HepG2 (cell line): ENCODE results near the gene TIAM2. TPM values are rescaled to one million over a fixed set of nuclear protein-coding genes. Genes with fewer than 3 reads are reported as not detected.
A peak's percentile ranks its signal among the peaks of the same experiment; 100 is the strongest.

ENCODE experiments used
- AGO1 ChIP-seq: fragments of 200-400 bp; formaldehyde crosslinking; IDR thresholded peaks from 2 replicates; pipeline ENCODE4 v1.6.1; 2017; ENCODE audit warnings: mild to moderate bottlenecking, low read depth, low read length, moderate library complexity; ENCODE audit not compliant: poor library complexity, severe bottlenecking
- ATF7-NPFF ChIP-seq: sonication (generic); formaldehyde crosslinking; IDR thresholded peaks from 2 replicates; pipeline ENCODE4 v1.8.1; 2023; ENCODE audit warnings: mild to moderate bottlenecking, low read depth, missing genetic modification reagents, moderate library complexity
- GTF2F1 ChIP-seq: fragments of 150-350 bp; IDR thresholded peaks from 2 replicates; pipeline ENCODE4 v1.6.1; 2014; ENCODE audit warnings: low read length
- GTF3A ChIP-seq: sonication (generic); formaldehyde crosslinking; conservative IDR thresholded peaks from 2 replicates; pipeline ENCODE4 v1.4.0; 2020; ENCODE audit warnings: mild to moderate bottlenecking, missing genetic modification reagents
- HMGXB4 ChIP-seq, 2 experiments: sonication (generic) in 1 of 2; formaldehyde crosslinking in 1 of 2; IDR thresholded peaks; 2 replicates each; pipeline versions ENCODE4 v1.4.0 to v1.6.1; 2018 to 2020; ENCODE audit warnings: missing genetic modification reagents in 2 of 2, borderline replicate concordance in 1 of 2, low read depth in 1 of 2, mild to moderate bottlenecking in 1 of 2, missing biosample characterization in 1 of 2
- HNRNPL ChIP-seq: fragments of 200-400 bp; formaldehyde crosslinking; IDR thresholded peaks from 2 replicates; pipeline ENCODE4 v1.6.1; 2017; ENCODE audit warnings: mild to moderate bottlenecking, low read depth, low read length
- NFE2L1 ChIP-seq: sonication (generic); formaldehyde crosslinking; IDR thresholded peaks from 2 replicates; pipeline ENCODE4 v1.4.0; 2020; ENCODE audit warnings: missing genetic modification reagents, mild to moderate bottlenecking, borderline replicate concordance
- PHF5A ChIP-seq: IDR thresholded peaks from one replicate; pipeline ENCODE4 v1.6.1; 2018; ENCODE audit warnings: low read depth, missing genetic modification reagents; ENCODE audit not compliant: unreplicated experiment
- PHF8 ChIP-seq: sonication (generic); formaldehyde crosslinking; IDR thresholded peaks from 2 replicates; pipeline ENCODE4 v1.5.0; 2020; ENCODE audit warnings: missing genetic modification reagents
- POLR2A ChIP-seq, 2 experiments: IDR thresholded peaks; 2 replicates each; pipeline ENCODE4 v1.6.1; 2011; ENCODE audit warnings: low read depth in 2 of 2, low read length in 2 of 2, mild to moderate bottlenecking in 1 of 2, moderate library complexity in 1 of 2; ENCODE audit not compliant: insufficient read depth in 1 of 2
- RBFOX2 ChIP-seq: fragments of 200-400 bp; formaldehyde crosslinking; IDR thresholded peaks from 2 replicates; pipeline ENCODE4 v1.6.1; 2017; ENCODE audit warnings: low read depth, mild to moderate bottlenecking, low read length
- RBM22 ChIP-seq: fragments of 200-400 bp; formaldehyde crosslinking; optimal IDR thresholded peaks from 2 replicates; pipeline ENCODE3; 2017; ENCODE audit warnings: mild to moderate bottlenecking, low read length, moderate library complexity
- RXRA ChIP-seq: sonication (generic); formaldehyde crosslinking; IDR thresholded peaks from 2 replicates; pipeline ENCODE4 v1.5.1; 2020; ENCODE audit warnings: missing genetic modification reagents
- TBX3 ChIP-seq: fragments of 450-650 bp; IDR thresholded peaks from 2 replicates; pipeline ENCODE4 v1.6.1; 2017; ENCODE audit warnings: antibody characterized with exemption, mild to moderate bottlenecking, inconsistent platforms, borderline replicate concordance
- THAP9 ChIP-seq: sonication (generic); formaldehyde crosslinking; IDR thresholded peaks from 2 replicates; pipeline ENCODE4; 2020; ENCODE audit warnings: missing genetic modification reagents, mild to moderate bottlenecking, borderline replicate concordance
- ZNF431 ChIP-seq: sonication (generic); formaldehyde crosslinking; IDR thresholded peaks from 2 replicates; pipeline ENCODE4 v1.9.0; 2022; ENCODE audit warnings: missing genetic modification reagents, low read depth, mild to moderate bottlenecking, borderline replicate concordance
- ZNF468 ChIP-seq: sonication (generic); formaldehyde crosslinking; IDR thresholded peaks from 2 replicates; pipeline ENCODE4 v1.8.0; 2022; ENCODE audit warnings: mild to moderate bottlenecking, moderate library complexity, missing genetic modification reagents
- ZNF703 ChIP-seq: sonication (generic); formaldehyde crosslinking; IDR thresholded peaks from 2 replicates; pipeline ENCODE4 v1.5.1; 2020; ENCODE audit warnings: missing genetic modification reagents, mild to moderate bottlenecking, moderate library complexity, borderline replicate concordance
- ZNF777 ChIP-seq: sonication (generic); formaldehyde crosslinking; IDR thresholded peaks from 2 replicates; pipeline ENCODE4 v1.4.0; 2020; ENCODE audit warnings: missing genetic modification reagents
- ZSCAN22 ChIP-seq: sonication (generic); formaldehyde crosslinking; IDR thresholded peaks from 2 replicates; pipeline ENCODE4 v1.4.0; 2020; ENCODE audit warnings: mild to moderate bottlenecking, missing genetic modification reagents
- ZSCAN29 ChIP-seq: sonication (generic); formaldehyde crosslinking; conservative IDR thresholded peaks from 2 replicates; pipeline ENCODE4 v1.4.0; 2020; ENCODE audit warnings: mild to moderate bottlenecking, missing genetic modification reagents
- polyA plus RNA-seq, 8 experiments: library from polyadenylated mRNA; depleted of rRNA in 3 of 8; stranded (reverse) in 7 of 8; unstranded in 1 of 8; fragments of >200 nt; fragmentation: Illumina TruSeq in 4 of 8; extraction: Trizol in 4 of 8; gene quantifications; 2 replicates each; pipeline versions ENCODE4 v1.2.1 to v1.2.3, GENCODE V29; 2011 to 2016; ENCODE audit warnings: low read depth in 4 of 8, missing spikeins in 1 of 8, mixed read lengths in 1 of 8; ENCODE audit not compliant: insufficient read depth in 1 of 8
- total RNA-seq, 5 experiments: library from RNA; depleted of rRNA; stranded (reverse); fragments of >200 nt; fragmentation: Illumina TruSeq; extraction: Trizol; gene quantifications; 2 replicates each; pipeline ENCODE4 v1.2.3, GENCODE V29; 2016; ENCODE audit warnings: low read depth in 1 of 5
- TF ChIP-seq, protein P1 (sequence below): sonication (generic); formaldehyde crosslinking; IDR thresholded peaks from 2 replicates; pipeline ENCODE4 v1.9.0; 2021; ENCODE audit warnings: missing genetic modification reagents, mild to moderate bottlenecking, borderline replicate concordance

TIAM2 gene
- total and polyA plus RNA-seq, 2 of the 13 experiments (the other 11 are each of a cell fraction or from before 2014, with no cell fraction given) = 4.1 to 4.5 TPM

- TF ChIP-seq HNRNPL = peak; percentile 94
- no peak for TF ChIP-seq ATF7-NPFF (CRISPR knock-in tag)
- no peak for TF ChIP-seq ZNF431 (CRISPR knock-in tag)
- peak; percentile 81 for TF ChIP-seq ZNF777 (CRISPR knock-in tag)
- TF ChIP-seq AGO1 = peak; percentile 34
- TF ChIP-seq ZSCAN29 (CRISPR knock-in tag) = 0 out of 2 replicates have a peak, but pooled peaks have one; percentile 41
- TF ChIP-seq ZNF468 (CRISPR knock-in tag) = no peak
- no peak for TF ChIP-seq GTF2F1
- TF ChIP-seq THAP9 = peak; percentile 54; the same call in 1 of the 2 replicates
- peak; percentile 55; the same call in 1 of the 2 replicates for TF ChIP-seq RBFOX2
- no peak for TF ChIP-seq GTF3A (CRISPR knock-in tag)
- 0 out of 2 replicates have a peak, but pooled peaks have one; percentile 37 for TF ChIP-seq RXRA (CRISPR knock-in tag)
- TF ChIP-seq TBX3 = no peak
- no peak for TF ChIP-seq RBM22
- TF ChIP-seq PHF5A (CRISPR knock-in tag) = no peak
- peak; percentile 29; the same call in 1 of the 2 replicates for TF ChIP-seq PHF8 (CRISPR knock-in tag)
- TF ChIP-seq, protein P1, sequence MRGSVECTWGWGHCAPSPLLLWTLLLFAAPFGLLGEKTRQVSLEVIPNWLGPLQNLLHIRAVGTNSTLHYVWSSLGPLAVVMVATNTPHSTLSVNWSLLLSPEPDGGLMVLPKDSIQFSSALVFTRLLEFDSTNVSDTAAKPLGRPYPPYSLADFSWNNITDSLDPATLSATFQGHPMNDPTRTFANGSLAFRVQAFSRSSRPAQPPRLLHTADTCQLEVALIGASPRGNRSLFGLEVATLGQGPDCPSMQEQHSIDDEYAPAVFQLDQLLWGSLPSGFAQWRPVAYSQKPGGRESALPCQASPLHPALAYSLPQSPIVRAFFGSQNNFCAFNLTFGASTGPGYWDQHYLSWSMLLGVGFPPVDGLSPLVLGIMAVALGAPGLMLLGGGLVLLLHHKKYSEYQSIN (CRISPR knock-in tag) = no peak
- TF ChIP-seq HMGXB4 (CRISPR knock-in tag; IDR thresholded peaks at IDR 0.05; ENCODE audit: borderline replicate concordance in 1 of 2, low read depth in 1 of 2) = peak in 1 of 2 experiments; percentile 45; a peak in 1 of 4 replicates
- no peak for TF ChIP-seq NFE2L1 (CRISPR knock-in tag)
- 0 out of 2 replicates have a peak, but pooled peaks have one; percentile 50 for TF ChIP-seq ZNF703
- no peak for TF ChIP-seq POLR2A (IDR thresholded peaks at IDR 0.05; ENCODE audit: insufficient read depth in 1 of 2, low read depth in 2 of 2, low read length in 2 of 2)
- no peak for TF ChIP-seq ZSCAN22 (CRISPR knock-in tag)
These were observed at the start of gene TIAM2 (continued) for GRCh38 chr6:154995254-154996015.
